KMS-11 (cell line): ENCODE data around the gene TRIM3.

Experiments used
- H2AFZ ChIP-seq: fragments of 200-600 bp; sonication (generic); 2 replicates; pipeline ENCODE4 v1.6.1; 2016; ENCODE audit warnings: antibody characterized with exemption, mixed run types, low read depth
- H3K27ac ChIP-seq: fragments of 200-600 bp; sonication (generic); 2 replicates; pipeline ENCODE4 v1.6.1; 2016; ENCODE audit warnings: mild to moderate bottlenecking, mixed run types
- H3K27me3 ChIP-seq: fragments of 200-600 bp; sonication (generic); 2 replicates; pipeline ENCODE4 v1.6.1; 2017; ENCODE audit warnings: mild to moderate bottlenecking, low read depth, mixed run types, moderate library complexity; ENCODE audit not compliant: insufficient read depth
- H3K36me3 ChIP-seq: fragments of 200-600 bp; sonication (generic); 2 replicates; pipeline ENCODE4 v1.6.1; 2017; ENCODE audit warnings: mild to moderate bottlenecking, mixed run types; ENCODE audit not compliant: insufficient read depth
- H3K4me1 ChIP-seq: fragments of 200-600 bp; sonication (generic); 2 replicates; pipeline ENCODE4 v1.6.1; 2016; ENCODE audit warnings: mild to moderate bottlenecking, low read depth, mixed run types; ENCODE audit not compliant: poor library complexity, severe bottlenecking
- H3K4me2 ChIP-seq: fragments of 200-600 bp; sonication (generic); 2 replicates; pipeline ENCODE4 v1.7.0; 2016; ENCODE audit warnings: mild to moderate bottlenecking, mixed run types
- H3K4me3 ChIP-seq: fragments of 200-600 bp; sonication (generic); IDR thresholded peaks from 2 replicates; pipeline ENCODE4 v1.6.1; 2017; ENCODE audit warnings: low read depth, low read length, mixed read lengths; ENCODE audit not compliant: insufficient read depth
- H3K79me2 ChIP-seq: fragments of 200-600 bp; sonication (generic); 2 replicates; pipeline ENCODE4 v1.6.1; 2016; ENCODE audit warnings: low read depth, mixed run types; ENCODE audit not compliant: insufficient read depth
- H3K9ac ChIP-seq: fragments of 200-600 bp; sonication (generic); 2 replicates; pipeline ENCODE4 v1.6.1; 2016; ENCODE audit warnings: mild to moderate bottlenecking, mixed run types
- H4K20me1 ChIP-seq: fragments of 200-600 bp; sonication (generic); 2 replicates; pipeline ENCODE4 v1.6.1; 2016; ENCODE audit warnings: mild to moderate bottlenecking, mixed run types; ENCODE audit not compliant: insufficient read depth
- TF ChIP-seq, protein P1 (sequence below): fragments of 200-600 bp; sonication (generic); conservative IDR thresholded peaks from 2 replicates; pipeline ENCODE4 v1.6.1; 2017; ENCODE audit warnings: low read depth, mild to moderate bottlenecking, antibody characterized with exemption, low read length, moderate library complexity, mixed read lengths

TRIM3 gene

DNA sequence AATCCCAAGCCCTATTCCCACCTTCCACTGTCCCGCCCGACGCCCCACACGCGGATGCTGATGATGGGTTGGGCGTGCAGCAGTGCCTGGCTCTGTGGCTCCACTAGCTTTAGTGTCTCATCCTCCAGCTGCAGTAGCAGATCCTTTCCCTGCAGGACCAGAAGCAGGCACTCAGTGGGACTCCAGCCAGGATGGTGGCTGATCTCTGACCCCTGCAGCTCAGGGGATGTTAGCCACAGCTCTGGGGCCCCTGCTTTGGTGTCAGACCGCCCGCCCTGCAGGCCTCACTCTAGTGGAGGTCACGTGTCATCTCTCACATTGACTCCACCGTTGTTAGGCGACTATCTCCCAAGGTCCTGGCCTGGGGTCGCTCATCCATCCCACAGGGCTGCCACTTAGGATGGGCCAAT, 71.7 kb downstream of the TRIM3 start:
- H3K4me3 ChIP-seq: no peak overlapping the region
- H3K36me3 ChIP-seq: no peaks in the 10 kb centered on the region
- H2AFZ ChIP-seq: peak overlapping the region; percentile 38; the same call in 1 of the 2 replicates
- TF ChIP-seq, protein P1, sequence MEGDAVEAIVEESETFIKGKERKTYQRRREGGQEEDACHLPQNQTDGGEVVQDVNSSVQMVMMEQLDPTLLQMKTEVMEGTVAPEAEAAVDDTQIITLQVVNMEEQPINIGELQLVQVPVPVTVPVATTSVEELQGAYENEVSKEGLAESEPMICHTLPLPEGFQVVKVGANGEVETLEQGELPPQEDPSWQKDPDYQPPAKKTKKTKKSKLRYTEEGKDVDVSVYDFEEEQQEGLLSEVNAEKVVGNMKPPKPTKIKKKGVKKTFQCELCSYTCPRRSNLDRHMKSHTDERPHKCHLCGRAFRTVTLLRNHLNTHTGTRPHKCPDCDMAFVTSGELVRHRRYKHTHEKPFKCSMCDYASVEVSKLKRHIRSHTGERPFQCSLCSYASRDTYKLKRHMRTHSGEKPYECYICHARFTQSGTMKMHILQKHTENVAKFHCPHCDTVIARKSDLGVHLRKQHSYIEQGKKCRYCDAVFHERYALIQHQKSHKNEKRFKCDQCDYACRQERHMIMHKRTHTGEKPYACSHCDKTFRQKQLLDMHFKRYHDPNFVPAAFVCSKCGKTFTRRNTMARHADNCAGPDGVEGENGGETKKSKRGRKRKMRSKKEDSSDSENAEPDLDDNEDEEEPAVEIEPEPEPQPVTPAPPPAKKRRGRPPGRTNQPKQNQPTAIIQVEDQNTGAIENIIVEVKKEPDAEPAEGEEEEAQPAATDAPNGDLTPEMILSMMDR: no peak
- no peaks in the 10 kb centered on the region for H4K20me1 ChIP-seq
- H3K79me2 ChIP-seq: no peaks in the 10 kb centered on the region
- no peak overlapping the region for H3K27ac ChIP-seq
- no peaks in the 10 kb centered on the region for H3K27me3 ChIP-seq
- peaks cover 18% of the 10 kb centered on the region for H3K4me1 ChIP-seq
- peak overlapping the region; percentile 70 for H3K4me2 ChIP-seq
- H3K9ac ChIP-seq: no peak overlapping the region

DNA sequence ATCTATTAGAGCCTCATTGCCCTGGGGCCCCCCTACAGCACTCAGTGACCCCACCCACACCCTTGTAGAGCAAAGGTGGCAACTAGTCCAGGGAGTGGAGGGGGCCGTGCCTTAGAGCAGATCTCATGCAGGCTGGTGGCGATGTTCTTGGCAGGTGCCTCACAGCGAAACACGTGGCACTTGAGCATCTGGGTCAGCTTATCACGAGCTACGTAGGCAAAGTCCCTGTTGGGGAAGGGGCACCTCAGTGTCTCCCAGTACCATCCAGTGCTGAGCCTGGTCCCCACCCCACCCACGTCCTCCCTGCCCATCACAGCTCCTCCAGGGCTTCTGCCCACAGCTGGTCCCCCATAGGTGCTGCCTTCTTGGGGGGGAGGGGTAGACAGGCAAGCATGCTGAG, 72.3 kb downstream of the TRIM3 start:
- Histone ChIP-seq H2AFZ (no peak overlapping the region), H3K27ac (no peak overlapping the region), H4K20me1 (no peaks in the 10 kb centered on the region), H3K4me1 (peaks cover 18% of the 10 kb centered on the region), H3K36me3 (no peaks in the 10 kb centered on the region), H3K4me2 (no peak overlapping the region), H3K79me2 (no peaks in the 10 kb centered on the region), H3K4me3 (no peak overlapping the region), H3K9ac (no peak overlapping the region), H3K27me3 (no peaks in the 10 kb centered on the region)
- TF ChIP-seq, protein P1: no peak

DNA sequence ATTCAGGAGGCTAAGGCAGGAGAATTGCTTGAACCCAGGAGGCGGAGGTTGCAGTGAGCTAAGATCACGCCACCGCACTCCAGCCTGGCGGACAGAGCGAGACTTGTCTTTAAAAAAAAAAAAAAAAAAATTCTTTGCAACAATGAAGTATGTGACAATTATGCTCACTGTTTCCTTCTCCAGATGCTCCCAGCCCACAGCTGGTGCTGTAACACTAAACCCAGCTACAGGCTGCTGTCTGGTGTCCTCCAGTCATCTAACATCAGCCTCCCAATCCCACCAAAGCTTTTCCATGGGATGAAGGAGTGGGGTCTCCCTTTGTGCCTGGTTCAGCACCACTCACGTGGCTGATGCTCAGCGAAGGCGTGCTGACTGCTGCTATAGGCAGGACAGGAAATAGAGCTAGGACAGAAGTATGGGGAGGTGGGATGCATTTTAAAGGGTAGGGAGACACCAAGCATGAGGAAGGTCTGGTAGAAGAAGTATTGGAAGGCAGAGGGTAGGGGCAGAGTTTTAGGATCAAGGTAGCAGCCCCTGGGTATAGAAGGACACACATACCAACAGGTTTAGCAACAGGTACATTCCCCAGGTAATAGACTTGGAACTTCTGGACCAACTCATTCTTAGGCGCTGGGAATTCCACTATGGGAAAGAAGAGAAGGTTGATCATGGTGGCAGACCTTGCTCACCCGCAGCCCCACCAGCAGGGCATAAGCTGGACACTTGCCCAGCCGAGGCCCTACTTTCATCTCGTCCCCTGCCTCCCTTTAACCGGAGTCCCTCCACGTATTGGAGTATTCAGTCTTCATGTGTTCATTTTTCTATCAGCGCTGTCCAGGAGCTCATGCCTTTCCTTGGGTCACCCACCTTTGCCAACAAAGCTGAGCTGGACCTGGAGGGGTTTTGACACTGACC, 73.1 kb downstream of the TRIM3 start:
- Histone ChIP-seq H3K36me3 (no peaks in the 10 kb centered on the region), H4K20me1 (no peaks in the 10 kb centered on the region), H3K27me3 (no peaks in the 10 kb centered on the region), H3K9ac (no peak overlapping the region), H2AFZ (no peak overlapping the region), H3K4me1 (peaks cover 18% of the 10 kb centered on the region), H3K27ac (no peak overlapping the region), H3K79me2 (no peaks in the 10 kb centered on the region), H3K4me2 (no peak overlapping the region), H3K4me3 (no peak overlapping the region)
- TF ChIP-seq, protein P1: no peak
